HCT116 (cell line): ENCODE results near the gene PRKAG2. TPM values are rescaled to one million over a fixed set of nuclear protein-coding genes. Genes with fewer than 3 reads are reported as not detected.

Experiments used
- ATAC-seq: fragments of 200-7000 bp; cut with Tn5 transposase; 2 replicates; pipeline ENCODE4 v1.9.1; 2020; ENCODE audit warnings: mild to moderate bottlenecking, moderate library complexity
- BruUV-seq: library from RNA; stranded (reverse); fragments of 400-500 nt; replicated peaks from 2 replicates; lab custom pipeline; 2021; lab: Mats Ljungman, UMichigan
- CTCF ChIA-PET: fragments of 300-600 bp; sonication (Branson Sonifier 250); formaldehyde crosslinking; loops from one replicate; lab custom pipeline; 2021; ENCODE audit warnings: antibody characterized with exemption; lab: Charles Lee
- POLR2A ChIA-PET: fragments of 300-600, 350-600 bp; sonication (Branson Sonifier 250); formaldehyde crosslinking; loops from one replicate; lab custom pipeline; 2021; ENCODE audit warnings: antibody characterized with exemption; lab: Charles Lee
- RAD21 ChIA-PET, 2 experiments: fragments of 300-600 bp; sonication (Branson Sonifier 250); formaldehyde crosslinking; loops; one replicate each; lab custom pipeline; 2023; ENCODE audit warnings: low total read pairs in 2 of 2; ENCODE audit not compliant: uncharacterized antibody in 2 of 2, unreplicated experiment in 2 of 2, low non-redundant PET in 1 of 2; lab: Charles Lee
- DNase-seq: peaks from one replicate; pipeline ENCODE4 v3.0.0-alpha.2; 2010; ENCODE audit warnings: low read depth, low spot score
- H2AFZ ChIP-seq: fragments of 200-600 bp; shearing (Covaris generic), sonication (generic); 2 replicates; pipeline ENCODE4 v1.6.1; 2017; ENCODE audit warnings: low read depth, mixed run types, mixed read lengths, antibody characterized with exemption, low read length; ENCODE audit not compliant: poor library complexity, severe bottlenecking
- H3K27ac ChIP-seq: 2 replicates; pipeline ENCODE4 v1.5.1; 2012; ENCODE audit warnings: low read depth, low read length
- H3K27me3 ChIP-seq: fragments of 200-600 bp; sonication (generic); 2 replicates; pipeline ENCODE4 v1.6.1; 2016; ENCODE audit warnings: mixed run types, low read length, mixed read lengths; ENCODE audit not compliant: insufficient read depth
- H3K36me3 ChIP-seq, 2 experiments: fragments of 200-500 bp in 1 of 2; fragments of 200-600 bp in 1 of 2; sonication (Bioruptor generic) in 1 of 2; sonication (generic) in 1 of 2; 2 replicates each; pipeline versions ENCODE4 v1.5.1 to v1.6.1; 2014 to 2016; ENCODE audit warnings: low read length in 2 of 2, inconsistent platforms in 1 of 2, mixed read lengths in 1 of 2, mixed run types in 1 of 2; ENCODE audit not compliant: insufficient read depth in 2 of 2, control insufficient read depth in 1 of 2
- H3K4me1 ChIP-seq, 2 experiments: fragments of 200-600 bp in 1 of 2; sonication (generic) in 1 of 2; 2 replicates each; pipeline versions ENCODE4 v1.5.1 to v1.6.1; 2012 to 2017; ENCODE audit warnings: low read length in 2 of 2, inconsistent platforms in 1 of 2, mild to moderate bottlenecking in 1 of 2, mixed read lengths in 1 of 2, mixed run types in 1 of 2, moderate library complexity in 1 of 2; ENCODE audit not compliant: insufficient read depth in 2 of 2, control insufficient read depth in 1 of 2
- H3K4me2 ChIP-seq: fragments of 200-600 bp; sonication (generic); 2 replicates; pipeline ENCODE4 v1.6.1; 2017; ENCODE audit warnings: mixed run types, low read length, mixed read lengths
- H3K4me3 ChIP-seq, 2 experiments: fragments of 200-600 bp in 1 of 2; sonication (generic) in 1 of 2; replicated peaks in 1 of 2; 2 replicates each; pipeline ENCODE4 v1.5.1; 2011 to 2016; ENCODE audit warnings: low read length in 2 of 2, control low read depth in 1 of 2, low read depth in 1 of 2, mild to moderate bottlenecking in 1 of 2, mixed read lengths in 1 of 2, mixed run types in 1 of 2
- H3K79me2 ChIP-seq: fragments of 200-600 bp; sonication (generic); 2 replicates; pipeline ENCODE4 v1.6.1; 2017; ENCODE audit warnings: mild to moderate bottlenecking, mixed run types, low read length, moderate library complexity, mixed read lengths; ENCODE audit not compliant: insufficient read depth
- H3K9ac ChIP-seq: fragments of 200-600 bp; sonication (generic); 2 replicates; pipeline ENCODE4 v1.6.1; 2016; ENCODE audit warnings: low read length, mixed read lengths
- H3K9me2 ChIP-seq: fragments of 200-600 bp; sonication (generic), shearing (Covaris generic); 2 replicates; pipeline ENCODE4 v1.6.1; 2017; ENCODE audit warnings: mixed run types, mild to moderate bottlenecking, moderate library complexity; ENCODE audit not compliant: insufficient read depth
- H3K9me3 ChIP-seq, 2 experiments: fragments of 200-500 bp in 1 of 2; fragments of 200-600 bp in 1 of 2; sonication (Bioruptor generic) in 1 of 2; sonication (generic) in 1 of 2; 2 replicates each; pipeline ENCODE4 v1.6.1; 2014 to 2017; ENCODE audit warnings: low read length in 2 of 2, mixed read lengths in 2 of 2, inconsistent platforms in 1 of 2, low read depth in 1 of 2, mild to moderate bottlenecking in 1 of 2, mixed run types in 1 of 2, moderate library complexity in 1 of 2; ENCODE audit not compliant: control insufficient read depth in 1 of 2, insufficient read depth in 1 of 2
- H4K20me1 ChIP-seq: fragments of 200-600 bp; sonication (generic), shearing (Covaris generic); 2 replicates; pipeline ENCODE4 v1.6.1; 2017; ENCODE audit warnings: mixed run types, mild to moderate bottlenecking, moderate library complexity; ENCODE audit not compliant: insufficient read depth
- CEBPB ChIP-seq: IDR thresholded peaks from 2 replicates; pipeline ENCODE4 v1.6.1; 2012; ENCODE audit warnings: low read depth
- EGR1 ChIP-seq: IDR thresholded peaks from 2 replicates; pipeline ENCODE4 v1.6.1; 2012; ENCODE audit warnings: low read depth
- ELF1 ChIP-seq: IDR thresholded peaks from 2 replicates; pipeline ENCODE4 v1.6.1; 2012; ENCODE audit warnings: low read depth, borderline replicate concordance
- FOSL1 ChIP-seq: IDR thresholded peaks from 2 replicates; pipeline ENCODE4 v1.6.1; 2012; ENCODE audit warnings: low read depth
- JUND ChIP-seq: IDR thresholded peaks from 2 replicates; pipeline ENCODE4 v1.6.1; 2012
- MAX ChIP-seq: IDR thresholded peaks from 2 replicates; pipeline ENCODE4 v1.6.1; 2012
- POLR2A ChIP-seq: IDR thresholded peaks from 2 replicates; pipeline ENCODE4 v1.7.0; 2011; ENCODE audit warnings: borderline replicate concordance; ENCODE audit not compliant: insufficient read depth, insufficient read length; ENCODE audit errors: extremely low read depth
- POLR2AphosphoS5 ChIP-seq: IDR thresholded peaks from 2 replicates; pipeline ENCODE4 v1.6.1; 2011; ENCODE audit warnings: mild to moderate bottlenecking, low read depth, low read length, moderate library complexity
- RAD21 ChIP-seq: IDR thresholded peaks from 2 replicates; pipeline ENCODE4 v1.6.1; 2012; ENCODE audit warnings: low read depth, mild to moderate bottlenecking
- SIN3A ChIP-seq: IDR thresholded peaks from 2 replicates; pipeline ENCODE4 v1.6.1; 2012; ENCODE audit warnings: low read depth
- SRF ChIP-seq: IDR thresholded peaks from 2 replicates; pipeline ENCODE4 v1.6.1; 2012; ENCODE audit warnings: low read depth
- YY1 ChIP-seq: IDR thresholded peaks from 2 replicates; pipeline ENCODE4 v1.6.1; 2011; ENCODE audit warnings: low read length, low read depth, moderate library complexity, mild to moderate bottlenecking; ENCODE audit not compliant: insufficient replicate concordance; ENCODE audit errors: extremely low read depth
- ZNF274 ChIP-seq: fragments of 200-500 bp; sonication (Bioruptor generic); IDR thresholded peaks from 2 replicates; pipeline ENCODE4 v1.6.1; 2014; ENCODE audit warnings: mild to moderate bottlenecking, low read depth, low read length, inconsistent platforms
- intact Hi-C: fragments of 100-400 bp; cut with micrococcal nuclease; formaldehyde crosslinking; loops from 2 replicates; pipeline ENCODE4 v1.10.0; 2022
- total RNA-seq: library from RNA; stranded (reverse); gene quantifications from one replicate; pipeline ENCODE4 v1.2.1, GENCODE V29; 2021; ENCODE audit not compliant: unreplicated experiment
- TF ChIP-seq, protein P1 (sequence below), 3 experiments: fragments of 200-600 bp in 1 of 3; sonication (generic) in 1 of 3; IDR thresholded peaks in 2 of 3; conservative IDR thresholded peaks in 1 of 3; 2 replicates each; pipeline ENCODE4 v1.5.1; 2012 to 2017; ENCODE audit warnings: low read depth in 2 of 3, low read length in 2 of 3, antibody characterized with exemption in 1 of 3, borderline replicate concordance in 1 of 3, control low read depth in 1 of 3, mild to moderate bottlenecking in 1 of 3, mixed read lengths in 1 of 3, mixed run types in 1 of 3, moderate library complexity in 1 of 3; ENCODE audit not compliant: insufficient read depth in 1 of 3
- TF ChIP-seq, protein P2 (sequence below): IDR thresholded peaks from 2 replicates; pipeline ENCODE4 v1.6.1; 2012; ENCODE audit warnings: low read depth

PRKAG2 gene
- total RNA-seq, 1 experiment from 2014 or later: 23.6 TPM

- no peaks in the 10 kb centered on the region for H3K9me3 ChIP-seq
- H3K4me3 ChIP-seq: no peak overlapping the region
- no peaks in the 10 kb centered on the region for H4K20me1 ChIP-seq
- intact Hi-C loops: no loop called here
- no peak for ATAC-seq
- RAD21 ChIA-PET: no interaction called here
- POLR2A ChIA-PET: interaction anchor here (1.1 kb wide), 1 partner anchor 199 kb away, joined by 3 read pairs; no protein-coding TSS in a partner anchor
- H2AFZ ChIP-seq: no peak overlapping the region
- H3K36me3 ChIP-seq: no peaks in the 10 kb centered on the region
- no peaks in the 10 kb centered on the region for H3K79me2 ChIP-seq
- H3K4me1 ChIP-seq: peaks cover 36 to 63% of the 10 kb centered on the region in 2 experiments
- DNase-seq: no peak
- no peak overlapping the region for H3K27ac ChIP-seq
- no peak overlapping the region for H3K4me2 ChIP-seq
- no peaks in the 10 kb centered on the region for H3K27me3 ChIP-seq
- TF ChIP-seq MAX (no peak), ELF1 (no peak)
- TF ChIP-seq, all 23 proteins: peak for 0
- Histone ChIP-seq H3K9ac (no peak overlapping the region), H3K9me2 (no peaks in the 10 kb centered on the region)
- CTCF ChIA-PET: no interaction called here
- no TSS peak for BruUV-seq
Measured at GRCh38 chr7:151690606-151691005, 186.3 kb downstream of the PRKAG2 start.

GRCh38 chr7:151689196-151689971 lies 187.5 kb downstream of the PRKAG2 start:
- no peak for ATAC-seq
- Histone ChIP-seq H3K79me2 (no peaks in the 10 kb centered on the region), H3K27ac (no peak overlapping the region), H3K4me1 (peaks cover 27 to 58% of the 10 kb centered on the region in 2 experiments), H2AFZ (no peak overlapping the region), H3K9me3 (no peaks in the 10 kb centered on the region), H4K20me1 (no peaks in the 10 kb centered on the region), H3K4me2 (no peak overlapping the region), H3K9ac (no peak overlapping the region), H3K4me3 (no peak overlapping the region), H3K9me2 (no peaks in the 10 kb centered on the region), H3K27me3 (no peaks in the 10 kb centered on the region), H3K36me3 (no peaks in the 10 kb centered on the region)
- POLR2A ChIA-PET: no interaction called here
- intact Hi-C loops: no loop called here
- RAD21 ChIA-PET: no interaction called here
- CTCF ChIA-PET: no interaction called here
- no TSS peak for BruUV-seq
- no peak for DNase-seq
- TF ChIP-seq CEBPB (no peak), FOSL1 (no peak), JUND (no peak), SRF (no peak), POLR2A (no peak), ZNF274 (no peak), RAD21 (no peak), ELF1 (no peak), EGR1 (no peak), YY1 (no peak), SIN3A (no peak), POLR2AphosphoS5 (no peak)
- TF ChIP-seq, protein P1, sequence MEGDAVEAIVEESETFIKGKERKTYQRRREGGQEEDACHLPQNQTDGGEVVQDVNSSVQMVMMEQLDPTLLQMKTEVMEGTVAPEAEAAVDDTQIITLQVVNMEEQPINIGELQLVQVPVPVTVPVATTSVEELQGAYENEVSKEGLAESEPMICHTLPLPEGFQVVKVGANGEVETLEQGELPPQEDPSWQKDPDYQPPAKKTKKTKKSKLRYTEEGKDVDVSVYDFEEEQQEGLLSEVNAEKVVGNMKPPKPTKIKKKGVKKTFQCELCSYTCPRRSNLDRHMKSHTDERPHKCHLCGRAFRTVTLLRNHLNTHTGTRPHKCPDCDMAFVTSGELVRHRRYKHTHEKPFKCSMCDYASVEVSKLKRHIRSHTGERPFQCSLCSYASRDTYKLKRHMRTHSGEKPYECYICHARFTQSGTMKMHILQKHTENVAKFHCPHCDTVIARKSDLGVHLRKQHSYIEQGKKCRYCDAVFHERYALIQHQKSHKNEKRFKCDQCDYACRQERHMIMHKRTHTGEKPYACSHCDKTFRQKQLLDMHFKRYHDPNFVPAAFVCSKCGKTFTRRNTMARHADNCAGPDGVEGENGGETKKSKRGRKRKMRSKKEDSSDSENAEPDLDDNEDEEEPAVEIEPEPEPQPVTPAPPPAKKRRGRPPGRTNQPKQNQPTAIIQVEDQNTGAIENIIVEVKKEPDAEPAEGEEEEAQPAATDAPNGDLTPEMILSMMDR (IDR thresholded peaks at IDR 0.05 in 2 of 3, conservative IDR thresholded peaks at IDR 0.05 in 1 of 3; ENCODE audit: borderline replicate concordance in 1 of 3, insufficient read depth in 1 of 3, low read depth in 2 of 3, low read length in 2 of 3): no peak
- TF ChIP-seq, protein P2, sequence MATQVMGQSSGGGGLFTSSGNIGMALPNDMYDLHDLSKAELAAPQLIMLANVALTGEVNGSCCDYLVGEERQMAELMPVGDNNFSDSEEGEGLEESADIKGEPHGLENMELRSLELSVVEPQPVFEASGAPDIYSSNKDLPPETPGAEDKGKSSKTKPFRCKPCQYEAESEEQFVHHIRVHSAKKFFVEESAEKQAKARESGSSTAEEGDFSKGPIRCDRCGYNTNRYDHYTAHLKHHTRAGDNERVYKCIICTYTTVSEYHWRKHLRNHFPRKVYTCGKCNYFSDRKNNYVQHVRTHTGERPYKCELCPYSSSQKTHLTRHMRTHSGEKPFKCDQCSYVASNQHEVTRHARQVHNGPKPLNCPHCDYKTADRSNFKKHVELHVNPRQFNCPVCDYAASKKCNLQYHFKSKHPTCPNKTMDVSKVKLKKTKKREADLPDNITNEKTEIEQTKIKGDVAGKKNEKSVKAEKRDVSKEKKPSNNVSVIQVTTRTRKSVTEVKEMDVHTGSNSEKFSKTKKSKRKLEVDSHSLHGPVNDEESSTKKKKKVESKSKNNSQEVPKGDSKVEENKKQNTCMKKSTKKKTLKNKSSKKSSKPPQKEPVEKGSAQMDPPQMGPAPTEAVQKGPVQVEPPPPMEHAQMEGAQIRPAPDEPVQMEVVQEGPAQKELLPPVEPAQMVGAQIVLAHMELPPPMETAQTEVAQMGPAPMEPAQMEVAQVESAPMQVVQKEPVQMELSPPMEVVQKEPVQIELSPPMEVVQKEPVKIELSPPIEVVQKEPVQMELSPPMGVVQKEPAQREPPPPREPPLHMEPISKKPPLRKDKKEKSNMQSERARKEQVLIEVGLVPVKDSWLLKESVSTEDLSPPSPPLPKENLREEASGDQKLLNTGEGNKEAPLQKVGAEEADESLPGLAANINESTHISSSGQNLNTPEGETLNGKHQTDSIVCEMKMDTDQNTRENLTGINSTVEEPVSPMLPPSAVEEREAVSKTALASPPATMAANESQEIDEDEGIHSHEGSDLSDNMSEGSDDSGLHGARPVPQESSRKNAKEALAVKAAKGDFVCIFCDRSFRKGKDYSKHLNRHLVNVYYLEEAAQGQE: no peak
